HepG2 (cell line): ENCODE results near the gene PLOD3. TPM values are rescaled to one million over a fixed set of nuclear protein-coding genes. Genes with fewer than 3 reads are reported as not detected.

ENCODE experiments used
- CC2D1A ChIP-seq: sonication (generic); formaldehyde crosslinking; IDR thresholded peaks from 2 replicates; pipeline ENCODE4 v1.8.1; 2023; ENCODE audit warnings: mild to moderate bottlenecking, missing genetic modification reagents
- EP300 ChIP-seq, 3 experiments: sonication (generic) in 1 of 3; formaldehyde crosslinking in 1 of 3; IDR thresholded peaks; 2 replicates each; pipeline versions ENCODE4 v1.5.1 to v1.6.1; 2011 to 2020; ENCODE audit warnings: low read depth in 2 of 3, low read length in 2 of 3, borderline replicate concordance in 1 of 3, improper control_type of control experiment in 1 of 3, mild to moderate bottlenecking in 1 of 3, missing genetic modification reagents in 1 of 3, moderate library complexity in 1 of 3
- FOXP1 ChIP-seq, 2 experiments: fragments of 450-650 bp in 1 of 2; IDR thresholded peaks; 2 replicates each; pipeline ENCODE4 v1.6.1; 2017 to 2018; ENCODE audit warnings: antibody characterized with exemption in 1 of 2
- GLI4 ChIP-seq: sonication (generic); formaldehyde crosslinking; IDR thresholded peaks from 2 replicates; pipeline ENCODE4 v1.5.1; 2020; ENCODE audit warnings: missing genetic modification reagents, mild to moderate bottlenecking, moderate library complexity, borderline replicate concordance
- HDAC2 ChIP-seq: sonication (generic); formaldehyde crosslinking; IDR thresholded peaks from 2 replicates; pipeline ENCODE4 v1.4.0; 2020; ENCODE audit warnings: missing genetic modification reagents
- HMG20B ChIP-seq: conservative IDR thresholded peaks from 2 replicates; pipeline ENCODE4 v1.6.1; 2016; ENCODE audit warnings: missing genetic modification reagents, missing compliant biosample characterization
- KDM1A ChIP-seq: IDR thresholded peaks from 2 replicates; pipeline ENCODE4 v1.6.1; 2016; ENCODE audit warnings: missing compliant biosample characterization
- KDM5A ChIP-seq: fragments of 200-600 bp; sonication (generic); IDR thresholded peaks from 2 replicates; pipeline ENCODE4 v1.7.0; 2018; ENCODE audit warnings: antibody characterized with exemption, mild to moderate bottlenecking, low read length, borderline replicate concordance
- TAF1 ChIP-seq: sonication (generic); formaldehyde crosslinking; IDR thresholded peaks from 2 replicates; pipeline ENCODE4 v1.4.0; 2020; ENCODE audit warnings: missing genetic modification reagents
- ZNF333 ChIP-seq: sonication (generic); formaldehyde crosslinking; IDR thresholded peaks from 2 replicates; pipeline ENCODE4 v1.4.0; 2020; ENCODE audit warnings: mild to moderate bottlenecking, missing genetic modification reagents, borderline replicate concordance
- ZNF660 ChIP-seq: sonication (generic); formaldehyde crosslinking; IDR thresholded peaks from 2 replicates; pipeline ENCODE4 v1.5.1; 2020; ENCODE audit warnings: mild to moderate bottlenecking, low read depth, missing genetic modification reagents, borderline replicate concordance
- ZNF781 ChIP-seq: sonication (generic); formaldehyde crosslinking; IDR thresholded peaks from 2 replicates; pipeline ENCODE4 v1.5.1; 2020; ENCODE audit warnings: borderline replicate concordance, mild to moderate bottlenecking, missing genetic modification reagents; ENCODE audit errors: not compliant biosample characterization
- ZNF883 ChIP-seq: sonication (generic); formaldehyde crosslinking; IDR thresholded peaks from 2 replicates; pipeline ENCODE4 v1.5.1; 2020; ENCODE audit warnings: mild to moderate bottlenecking, missing genetic modification reagents; ENCODE audit errors: not compliant biosample characterization
- polyA plus RNA-seq, 8 experiments: library from polyadenylated mRNA; depleted of rRNA in 3 of 8; stranded (reverse) in 7 of 8; unstranded in 1 of 8; fragments of >200 nt; fragmentation: Illumina TruSeq in 4 of 8; extraction: Trizol in 4 of 8; gene quantifications; 2 replicates each; pipeline versions ENCODE4 v1.2.1 to v1.2.3, GENCODE V29; 2011 to 2016; ENCODE audit warnings: low read depth in 4 of 8, missing spikeins in 1 of 8, mixed read lengths in 1 of 8; ENCODE audit not compliant: insufficient read depth in 1 of 8
- total RNA-seq, 5 experiments: library from RNA; depleted of rRNA; stranded (reverse); fragments of >200 nt; fragmentation: Illumina TruSeq; extraction: Trizol; gene quantifications; 2 replicates each; pipeline ENCODE4 v1.2.3, GENCODE V29; 2016; ENCODE audit warnings: low read depth in 1 of 5
- TF ChIP-seq, protein P1 (sequence below): fragments of 450-650 bp; IDR thresholded peaks from 2 replicates; pipeline ENCODE4 v1.6.1; 2017; ENCODE audit warnings: mild to moderate bottlenecking
- TF ChIP-seq, protein P2 (sequence below): sonication (generic); formaldehyde crosslinking; conservative IDR thresholded peaks from 2 replicates; pipeline ENCODE4 v1.4.0; 2020; ENCODE audit warnings: missing genetic modification reagents
- TF ChIP-seq, protein P3 (sequence below): sonication (generic); formaldehyde crosslinking; IDR thresholded peaks from 2 replicates; pipeline ENCODE4 v1.5.1; 2020; ENCODE audit warnings: missing genetic modification reagents, mild to moderate bottlenecking, borderline replicate concordance

Gene PLOD3
- total and polyA plus RNA-seq, 2 of the 13 experiments (the other 11 are each of a cell fraction or from before 2014, with no cell fraction given), result 65.8 to 67.4 TPM

DNA sequence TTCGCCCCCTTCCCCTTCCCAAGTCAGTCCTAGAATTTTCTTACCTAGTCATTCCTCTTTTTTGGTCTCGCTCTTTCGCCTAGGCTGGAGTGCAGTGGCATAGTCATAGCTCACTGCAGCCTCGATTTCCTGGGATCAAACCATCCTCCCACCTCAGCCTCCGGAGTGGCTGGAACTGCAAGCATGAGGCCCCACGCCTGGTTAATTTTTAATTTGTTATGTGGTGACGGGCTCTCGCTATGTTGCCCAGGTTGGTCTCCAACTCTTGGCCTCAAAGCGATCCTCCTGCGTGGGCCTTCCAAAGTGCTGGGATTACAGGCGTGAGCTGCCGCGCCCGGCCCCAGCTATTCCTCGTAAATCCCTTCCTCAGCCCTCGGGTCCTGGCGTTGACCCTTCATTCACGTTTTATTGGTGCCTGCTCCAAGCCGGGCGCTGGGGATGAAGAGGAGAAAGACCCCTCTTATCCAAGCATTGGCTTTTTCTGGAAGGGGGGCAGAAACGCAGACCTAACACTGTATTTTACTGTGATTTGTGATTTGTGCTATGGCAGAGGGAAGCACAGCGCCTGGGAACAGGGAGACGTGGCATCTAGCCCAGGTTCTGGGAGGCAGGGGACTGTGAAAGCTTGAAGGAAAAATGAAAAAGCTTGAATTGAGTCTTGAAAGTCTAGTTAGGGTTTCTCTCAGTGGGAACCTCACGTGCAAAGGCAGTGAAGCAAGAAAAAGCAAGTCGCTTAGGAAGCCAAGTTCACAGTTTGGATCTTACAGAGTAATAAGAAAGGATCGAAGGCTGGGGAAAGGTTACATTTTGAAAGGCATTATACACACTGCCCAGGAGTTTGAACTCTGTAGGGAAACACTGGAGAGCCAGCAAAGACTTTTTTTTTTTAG is 1.1 kb upstream of the PLOD3 start (continued):
- TF ChIP-seq HDAC2 (CRISPR knock-in tag) (no peak; the same call in 1 of the 2 replicates), KDM1A (CRISPR knock-in tag) (peak; percentile 81; the same call in 1 of the 2 replicates), HMG20B (CRISPR knock-in tag) (no peak), ZNF660 (0 out of 2 replicates have a peak, but pooled peaks have one; percentile 33), GLI4 (CRISPR knock-in tag) (peak; percentile 43; the same call in 1 of the 2 replicates), ZNF883 (peak; percentile 33), EP300 (IDR thresholded peaks at IDR 0.05; ENCODE audit: low read depth in 2 of 2, low read length in 2 of 2) (0 out of 4 replicates have a peak, but pooled peaks of 1 of the 2 experiments have one; percentile 10), EP300 (CRISPR knock-in tag; IDR thresholded peaks at IDR 0.05; ENCODE audit: borderline replicate concordance) (no peak), TAF1 (CRISPR knock-in tag) (peak; percentile 54; the same call in 1 of the 2 replicates), ZNF333 (CRISPR knock-in tag) (peak; percentile 13; the same call in 1 of the 2 replicates), FOXP1 (IDR thresholded peaks at IDR 0.05) (no peak), FOXP1 (CRISPR knock-in tag; IDR thresholded peaks at IDR 0.05) (no peak), ZNF781 (CRISPR knock-in tag) (peak; percentile 56), CC2D1A (CRISPR knock-in tag) (no peak), KDM5A (peak; percentile 77; the same call in 1 of the 2 replicates)
- TF ChIP-seq, protein P1, sequence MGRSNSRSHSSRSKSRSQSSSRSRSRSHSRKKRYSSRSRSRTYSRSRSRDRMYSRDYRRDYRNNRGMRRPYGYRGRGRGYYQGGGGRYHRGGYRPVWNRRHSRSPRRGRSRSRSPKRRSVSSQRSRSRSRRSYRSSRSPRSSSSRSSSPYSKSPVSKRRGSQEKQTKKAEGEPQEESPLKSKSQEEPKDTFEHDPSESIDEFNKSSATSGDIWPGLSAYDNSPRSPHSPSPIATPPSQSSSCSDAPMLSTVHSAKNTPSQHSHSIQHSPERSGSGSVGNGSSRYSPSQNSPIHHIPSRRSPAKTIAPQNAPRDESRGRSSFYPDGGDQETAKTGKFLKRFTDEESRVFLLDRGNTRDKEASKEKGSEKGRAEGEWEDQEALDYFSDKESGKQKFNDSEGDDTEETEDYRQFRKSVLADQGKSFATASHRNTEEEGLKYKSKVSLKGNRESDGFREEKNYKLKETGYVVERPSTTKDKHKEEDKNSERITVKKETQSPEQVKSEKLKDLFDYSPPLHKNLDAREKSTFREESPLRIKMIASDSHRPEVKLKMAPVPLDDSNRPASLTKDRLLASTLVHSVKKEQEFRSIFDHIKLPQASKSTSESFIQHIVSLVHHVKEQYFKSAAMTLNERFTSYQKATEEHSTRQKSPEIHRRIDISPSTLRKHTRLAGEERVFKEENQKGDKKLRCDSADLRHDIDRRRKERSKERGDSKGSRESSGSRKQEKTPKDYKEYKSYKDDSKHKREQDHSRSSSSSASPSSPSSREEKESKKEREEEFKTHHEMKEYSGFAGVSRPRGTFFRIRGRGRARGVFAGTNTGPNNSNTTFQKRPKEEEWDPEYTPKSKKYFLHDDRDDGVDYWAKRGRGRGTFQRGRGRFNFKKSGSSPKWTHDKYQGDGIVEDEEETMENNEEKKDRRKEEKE, result no peak
- TF ChIP-seq, protein P2, sequence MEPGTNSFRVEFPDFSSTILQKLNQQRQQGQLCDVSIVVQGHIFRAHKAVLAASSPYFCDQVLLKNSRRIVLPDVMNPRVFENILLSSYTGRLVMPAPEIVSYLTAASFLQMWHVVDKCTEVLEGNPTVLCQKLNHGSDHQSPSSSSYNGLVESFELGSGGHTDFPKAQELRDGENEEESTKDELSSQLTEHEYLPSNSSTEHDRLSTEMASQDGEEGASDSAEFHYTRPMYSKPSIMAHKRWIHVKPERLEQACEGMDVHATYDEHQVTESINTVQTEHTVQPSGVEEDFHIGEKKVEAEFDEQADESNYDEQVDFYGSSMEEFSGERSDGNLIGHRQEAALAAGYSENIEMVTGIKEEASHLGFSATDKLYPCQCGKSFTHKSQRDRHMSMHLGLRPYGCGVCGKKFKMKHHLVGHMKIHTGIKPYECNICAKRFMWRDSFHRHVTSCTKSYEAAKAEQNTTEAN (CRISPR knock-in tag), result no peak; the same call in 1 of the 2 replicates
- TF ChIP-seq, protein P3, sequence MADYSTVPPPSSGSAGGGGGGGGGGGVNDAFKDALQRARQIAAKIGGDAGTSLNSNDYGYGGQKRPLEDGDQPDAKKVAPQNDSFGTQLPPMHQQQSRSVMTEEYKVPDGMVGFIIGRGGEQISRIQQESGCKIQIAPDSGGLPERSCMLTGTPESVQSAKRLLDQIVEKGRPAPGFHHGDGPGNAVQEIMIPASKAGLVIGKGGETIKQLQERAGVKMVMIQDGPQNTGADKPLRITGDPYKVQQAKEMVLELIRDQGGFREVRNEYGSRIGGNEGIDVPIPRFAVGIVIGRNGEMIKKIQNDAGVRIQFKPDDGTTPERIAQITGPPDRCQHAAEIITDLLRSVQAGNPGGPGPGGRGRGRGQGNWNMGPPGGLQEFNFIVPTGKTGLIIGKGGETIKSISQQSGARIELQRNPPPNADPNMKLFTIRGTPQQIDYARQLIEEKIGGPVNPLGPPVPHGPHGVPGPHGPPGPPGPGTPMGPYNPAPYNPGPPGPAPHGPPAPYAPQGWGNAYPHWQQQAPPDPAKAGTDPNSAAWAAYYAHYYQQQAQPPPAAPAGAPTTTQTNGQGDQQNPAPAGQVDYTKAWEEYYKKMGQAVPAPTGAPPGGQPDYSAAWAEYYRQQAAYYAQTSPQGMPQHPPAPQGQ, result 0 out of 2 replicates have a peak, but pooled peaks have one; percentile 20
